C4-2B (cell line): ENCODE data around the gene MAP4K3.

ENCODE experiments used
- ZFX ChIP-seq: fragments of 450-650 bp; IDR thresholded peaks from 2 replicates; pipeline ENCODE4 v1.6.1; 2017
- TF ChIP-seq, protein P1 (sequence below): fragments of 450-650 bp; conservative IDR thresholded peaks from 2 replicates; pipeline ENCODE4 v1.5.1; 2017; ENCODE audit warnings: mild to moderate bottlenecking

DNA sequence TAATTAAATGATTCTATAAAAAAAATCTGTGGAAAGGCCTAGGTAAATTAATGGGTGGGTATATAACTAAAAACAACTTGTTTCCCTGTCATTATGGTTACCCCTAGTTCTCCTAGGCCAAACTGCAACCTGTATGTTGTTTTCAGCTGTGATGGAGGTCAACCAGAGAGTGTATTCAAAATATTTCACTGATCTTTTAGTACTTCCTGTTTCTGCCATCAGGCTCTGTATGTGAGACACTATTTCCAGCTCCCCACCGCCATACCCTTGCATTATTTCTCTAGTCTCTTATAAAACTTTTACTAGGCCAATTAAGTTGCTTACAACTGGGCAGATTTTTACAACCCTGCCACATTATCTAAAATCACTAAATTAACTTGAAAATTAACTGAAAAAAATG lies 172.4 kb downstream of the MAP4K3 start:
- TF ChIP-seq, protein P1, sequence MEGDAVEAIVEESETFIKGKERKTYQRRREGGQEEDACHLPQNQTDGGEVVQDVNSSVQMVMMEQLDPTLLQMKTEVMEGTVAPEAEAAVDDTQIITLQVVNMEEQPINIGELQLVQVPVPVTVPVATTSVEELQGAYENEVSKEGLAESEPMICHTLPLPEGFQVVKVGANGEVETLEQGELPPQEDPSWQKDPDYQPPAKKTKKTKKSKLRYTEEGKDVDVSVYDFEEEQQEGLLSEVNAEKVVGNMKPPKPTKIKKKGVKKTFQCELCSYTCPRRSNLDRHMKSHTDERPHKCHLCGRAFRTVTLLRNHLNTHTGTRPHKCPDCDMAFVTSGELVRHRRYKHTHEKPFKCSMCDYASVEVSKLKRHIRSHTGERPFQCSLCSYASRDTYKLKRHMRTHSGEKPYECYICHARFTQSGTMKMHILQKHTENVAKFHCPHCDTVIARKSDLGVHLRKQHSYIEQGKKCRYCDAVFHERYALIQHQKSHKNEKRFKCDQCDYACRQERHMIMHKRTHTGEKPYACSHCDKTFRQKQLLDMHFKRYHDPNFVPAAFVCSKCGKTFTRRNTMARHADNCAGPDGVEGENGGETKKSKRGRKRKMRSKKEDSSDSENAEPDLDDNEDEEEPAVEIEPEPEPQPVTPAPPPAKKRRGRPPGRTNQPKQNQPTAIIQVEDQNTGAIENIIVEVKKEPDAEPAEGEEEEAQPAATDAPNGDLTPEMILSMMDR = no peak
- no peak for TF ChIP-seq ZFX
